WTC11 (cell line): Measurements from ENCODE around the gene BCAT1. TPM values are rescaled to one million over a fixed set of nuclear protein-coding genes. Genes with fewer than 3 reads are reported as not detected.

ENCODE experiments used
- ATAC-seq: fragments of 200-7000 bp; cut with Tn5 transposase; 2 replicates; pipeline ENCODE4 v1.10.0; 2021; ENCODE audit warnings: mild to moderate bottlenecking, moderate library complexity
- CTCF ChIA-PET: fragments of 300-600 bp; sonication (Branson Sonifier 250); formaldehyde crosslinking; loops from one replicate; lab custom pipeline; 2021; ENCODE audit warnings: antibody characterized with exemption; lab: Charles Lee
- POLR2A ChIA-PET: fragments of 350-600 bp; sonication (Branson Sonifier 250); formaldehyde crosslinking; loops from one replicate; lab custom pipeline; 2021; ENCODE audit warnings: antibody characterized with exemption; lab: Charles Lee
- DNase-seq: peaks from one replicate; pipeline ENCODE4 v3.0.0; 2021; ENCODE audit warnings: low spot score
- H3K27ac Mint-ChIP-seq: 2 replicates; pipeline ENCODE4 v1.8.0; 2021; ENCODE audit warnings: mixed read lengths
- H3K27me3 Mint-ChIP-seq: 2 replicates; pipeline ENCODE4 v1.8.0; 2021; ENCODE audit warnings: low read depth, mild to moderate bottlenecking, moderate library complexity, mixed read lengths
- H3K36me3 Mint-ChIP-seq: 2 replicates; pipeline ENCODE4 v1.8.0; 2021; ENCODE audit warnings: mixed read lengths
- H3K4me1 Mint-ChIP-seq: 2 replicates; pipeline ENCODE4 v1.8.0; 2022; ENCODE audit warnings: mixed read lengths
- H3K4me3 Mint-ChIP-seq: 2 replicates; pipeline ENCODE4 v1.8.0; 2021; ENCODE audit warnings: mild to moderate bottlenecking, moderate library complexity, mixed read lengths
- H3K9me3 Mint-ChIP-seq: 2 replicates; pipeline ENCODE4 v1.8.0; 2021; ENCODE audit warnings: mixed read lengths
- ATF2 ChIP-seq: sonication (generic); formaldehyde crosslinking; IDR thresholded peaks from 2 replicates; pipeline ENCODE4 v1.8.1; 2022; ENCODE audit warnings: low read depth, missing genetic modification reagents, borderline replicate concordance
- CREM ChIP-seq: sonication (generic); formaldehyde crosslinking; IDR thresholded peaks from 2 replicates; pipeline ENCODE4 v1.8.1; 2022; ENCODE audit warnings: mild to moderate bottlenecking, missing genetic modification reagents, moderate library complexity
- EMX1 ChIP-seq: fragments of 250-450 bp; sonication (Bioruptor Pico); IDR thresholded peaks from 2 replicates; pipeline ENCODE4 v1.8.0; 2021; ENCODE audit warnings: mild to moderate bottlenecking
- HMGA2 ChIP-seq: fragments of 250-450 bp; sonication (Bioruptor Pico); IDR thresholded peaks from 2 replicates; pipeline ENCODE4 v1.4.0; 2021; ENCODE audit warnings: mild to moderate bottlenecking, moderate library complexity
- HMGXB4 ChIP-seq: sonication (generic); formaldehyde crosslinking; IDR thresholded peaks from 2 replicates; pipeline ENCODE4 v1.8.1; 2023; ENCODE audit warnings: mild to moderate bottlenecking, moderate library complexity, missing genetic modification reagents
- MXD4 ChIP-seq: fragments of 250-450 bp; sonication (Bioruptor Pico); IDR thresholded peaks from 2 replicates; pipeline ENCODE4 v1.8.0; 2021; ENCODE audit warnings: mild to moderate bottlenecking, moderate library complexity, borderline replicate concordance
- NR2C2 ChIP-seq: sonication (generic); formaldehyde crosslinking; IDR thresholded peaks from 2 replicates; pipeline ENCODE4 v1.8.0; 2022; ENCODE audit warnings: mild to moderate bottlenecking, missing genetic modification reagents
- OVOL2 ChIP-seq: fragments of 250-450 bp; sonication (Bioruptor Pico); IDR thresholded peaks from 2 replicates; pipeline ENCODE4 v1.9.0; 2021; ENCODE audit warnings: mild to moderate bottlenecking, borderline replicate concordance
- RELA ChIP-seq: sonication (generic); formaldehyde crosslinking; IDR thresholded peaks from 2 replicates; pipeline ENCODE4 v1.8.1; 2022; ENCODE audit warnings: missing genetic modification reagents, mild to moderate bottlenecking, borderline replicate concordance
- RORB ChIP-seq: fragments of 250-450 bp; sonication (Bioruptor Pico); IDR thresholded peaks from 2 replicates; pipeline ENCODE4 v1.9.0; 2021; ENCODE audit warnings: mild to moderate bottlenecking
- SMAD3 ChIP-seq: sonication (generic); formaldehyde crosslinking; IDR thresholded peaks from 2 replicates; pipeline ENCODE4 v1.8.0; 2022; ENCODE audit warnings: missing genetic modification reagents, mild to moderate bottlenecking, borderline replicate concordance
- SMAD4 ChIP-seq: sonication (generic); formaldehyde crosslinking; IDR thresholded peaks from 2 replicates; pipeline ENCODE4 v1.8.0; 2022; ENCODE audit warnings: mild to moderate bottlenecking, missing genetic modification reagents
- SOX15 ChIP-seq: fragments of 250-450 bp; sonication (Bioruptor Pico); IDR thresholded peaks from 2 replicates; pipeline ENCODE4 v1.9.0; 2021; ENCODE audit warnings: mild to moderate bottlenecking
- SP1 ChIP-seq: sonication (generic); formaldehyde crosslinking; conservative IDR thresholded peaks from 2 replicates; pipeline ENCODE4 v1.8.1; 2022; ENCODE audit warnings: missing genetic modification reagents
- TCF7 ChIP-seq: sonication (generic); formaldehyde crosslinking; IDR thresholded peaks from 2 replicates; pipeline ENCODE4 v1.8.0; 2022; ENCODE audit warnings: mild to moderate bottlenecking, low read depth, missing genetic modification reagents, moderate library complexity
- ZNF263 ChIP-seq: sonication (generic); formaldehyde crosslinking; IDR thresholded peaks from 2 replicates; pipeline ENCODE4 v1.8.1; 2022; ENCODE audit warnings: low read depth, mild to moderate bottlenecking, moderate library complexity, missing genetic modification reagents
- ZNF281 ChIP-seq: sonication (generic); formaldehyde crosslinking; IDR thresholded peaks from 2 replicates; pipeline ENCODE4 v1.8.0; 2023; ENCODE audit warnings: mild to moderate bottlenecking, missing genetic modification reagents
- total RNA-seq: library from RNA; stranded (reverse); gene quantifications from 3 replicates; pipeline ENCODE4 v1.2.3, GENCODE V29; 2021

BCAT1 gene
- total RNA-seq, 1 experiment from 2014 or later = 267 TPM

GRCh38 chr12:24818351-24818750, 130.6 kb downstream of the BCAT1 start:
- ATAC-seq = no peak

GRCh38 chr12:24815114-24815423, 133.8 kb downstream of the BCAT1 start:
- no peak for ATAC-seq
- no peak overlapping the region for H3K4me3 Mint-ChIP-seq
- ChIA-PET CTCF (no interaction called here), POLR2A (no interaction called here)
- no peak for TF ChIP-seq SP1 (CRISPR knock-in tag)
- no peaks in the 10 kb centered on the region for H3K27me3 Mint-ChIP-seq
- no peak overlapping the region for H3K27ac Mint-ChIP-seq
- no peaks in the 10 kb centered on the region for H3K9me3 Mint-ChIP-seq
- no peak for DNase-seq
- H3K36me3 Mint-ChIP-seq = peaks cover 49% of the 10 kb centered on the region
- H3K4me1 Mint-ChIP-seq = no peaks in the 10 kb centered on the region

More at GRCh38 chr12:24818351-24818750, 130.6 kb downstream of the BCAT1 start:
- no peak for DNase-seq
- Mint-ChIP-seq H3K4me3 (no peak overlapping the region), H3K27me3 (no peaks in the 10 kb centered on the region), H3K9me3 (no peaks in the 10 kb centered on the region), H3K27ac (no peak overlapping the region), H3K36me3 (peaks cover 74% of the 10 kb centered on the region)
- CTCF ChIA-PET = no interaction called here
- POLR2A ChIA-PET = no interaction called here
- TF ChIP-seq ZNF263 (CRISPR knock-in tag) = no peak
- TF ChIP-seq SMAD3 (CRISPR knock-in tag) = no peak
- no peak for TF ChIP-seq HMGXB4 (CRISPR knock-in tag)
- TF ChIP-seq MXD4 (CRISPR knock-in tag) = no peak
- TF ChIP-seq TCF7 (CRISPR knock-in tag) = no peak
- TF ChIP-seq SMAD4 (CRISPR knock-in tag) = no peak
- TF ChIP-seq OVOL2 (CRISPR knock-in tag) = no peak
- no peak for TF ChIP-seq RORB (CRISPR knock-in tag)
- TF ChIP-seq ZNF281 (CRISPR knock-in tag) = no peak
- no peak for TF ChIP-seq EMX1 (CRISPR knock-in tag)
- TF ChIP-seq CREM (CRISPR knock-in tag) = no peak
- no peak for TF ChIP-seq HMGA2 (CRISPR knock-in tag)
- no peak for TF ChIP-seq ATF2 (CRISPR knock-in tag)
- no peak for TF ChIP-seq SOX15 (CRISPR knock-in tag)
- TF ChIP-seq, all 79 proteins: peak for 0
- no peaks in the 10 kb centered on the region for H3K4me1 Mint-ChIP-seq

- H3K9me3 Mint-ChIP-seq = peaks cover 5% of the 10 kb centered on the region
- no peak overlapping the region for H3K27ac Mint-ChIP-seq
- ChIA-PET CTCF (no interaction called here), POLR2A (no interaction called here)
- no peak overlapping the region for H3K4me3 Mint-ChIP-seq
- no peak for TF ChIP-seq RELA (CRISPR knock-in tag)
- no peak for TF ChIP-seq NR2C2 (CRISPR knock-in tag)
- no peak for TF ChIP-seq SP1 (CRISPR knock-in tag)
- no peaks in the 10 kb centered on the region for H3K27me3 Mint-ChIP-seq
- no peaks in the 10 kb centered on the region for H3K4me1 Mint-ChIP-seq
- H3K36me3 Mint-ChIP-seq = peaks cover 46% of the 10 kb centered on the region
- ATAC-seq (no peak), DNase-seq (no peak)
Measured at GRCh38 chr12:24814379-24815113, 134.4 kb downstream of the BCAT1 start.
